H1 (cell line): ENCODE results near the gene SLC7A11. TPM values are rescaled to one million over a fixed set of nuclear protein-coding genes. Genes with fewer than 3 reads are reported as not detected.

Experiments
- CTCF ChIA-PET: fragments of 300-600 bp; sonication (Branson Sonifier 250); formaldehyde crosslinking; loops from one replicate; lab custom pipeline; 2021; ENCODE audit not compliant: partially characterized antibody; lab: Charles Lee
- POLR2A ChIA-PET: fragments of 300-600 bp; sonication (Branson Sonifier 250); formaldehyde crosslinking; loops from one replicate; lab custom pipeline; 2021; ENCODE audit warnings: inconsistent platforms; ENCODE audit not compliant: partially characterized antibody; lab: Charles Lee
- DNase-seq, 2 experiments: peaks; one replicate each; pipeline versions ENCODE4 v3.0.0 to v3.0.0-alpha.2; 2010 to 2022; ENCODE audit warnings: low spot score in 2 of 2, low read depth in 1 of 2, mixed read lengths in 1 of 2
- FAIRE-seq: peaks from 2 replicates; lab custom pipeline; 2011; peaks lifted over from hg19 to GRCh38; lab: Jason Lieb, UNC
- H2AFZ ChIP-seq: 2 replicates; pipeline ENCODE4 v1.8.1; 2012; ENCODE audit warnings: low read length, inconsistent platforms
- H2AK5ac ChIP-seq: 2 replicates; pipeline ENCODE4 v1.6.1; 2013; ENCODE audit warnings: low read depth, low read length
- H2BK120ac ChIP-seq: replicated peaks from 2 replicates; pipeline ENCODE3; 2013; ENCODE audit warnings: low read depth, low read length, inconsistent platforms
- H2BK12ac ChIP-seq: 2 replicates; pipeline ENCODE4 v1.6.1; 2013; ENCODE audit warnings: low read depth, low read length
- H2BK15ac ChIP-seq: 2 replicates; pipeline ENCODE4 v1.6.1; 2013; ENCODE audit warnings: low read length
- H2BK20ac ChIP-seq: 2 replicates; pipeline ENCODE4 v1.6.1; 2013; ENCODE audit warnings: low read length
- H2BK5ac ChIP-seq: 2 replicates; pipeline ENCODE4 v1.6.1; 2013; ENCODE audit warnings: low read depth, low read length
- H3K14ac ChIP-seq: 2 replicates; pipeline ENCODE4 v1.6.1; 2013; ENCODE audit warnings: inconsistent platforms; ENCODE audit not compliant: insufficient read length
- H3K18ac ChIP-seq: 2 replicates; pipeline ENCODE4 v1.6.1; 2013; ENCODE audit warnings: low read length; ENCODE audit errors: extremely low read depth
- H3K23ac ChIP-seq: 2 replicates; pipeline ENCODE4 v1.6.1; 2013; ENCODE audit warnings: inconsistent platforms; ENCODE audit not compliant: insufficient read length
- H3K23me2 ChIP-seq: 2 replicates; pipeline ENCODE4 v1.6.1; 2013; ENCODE audit warnings: low read depth, low read length
- H3K27ac ChIP-seq: 2 replicates; pipeline ENCODE4 v1.6.1; 2011; ENCODE audit warnings: low read depth, low read length, inconsistent platforms
- H3K27me3 ChIP-seq, 4 experiments: replicated peaks in 1 of 4; 1 replicate in 1 of 4; 2 replicates in 3 of 4; pipeline versions ENCODE4 v1.6.1 to v1.8.1; 2011 to 2013; ENCODE audit warnings: low read length in 3 of 4, mild to moderate bottlenecking in 3 of 4, inconsistent platforms in 2 of 4, mixed read lengths in 2 of 4, moderate library complexity in 1 of 4; ENCODE audit not compliant: control insufficient read depth in 3 of 4, insufficient read depth in 3 of 4; ENCODE audit errors: extremely low read depth in 1 of 4
- H3K36me3 ChIP-seq, 4 experiments: 2 replicates each; pipeline versions ENCODE4 v1.6.1 to v1.8.1; 2011 to 2013; ENCODE audit warnings: mild to moderate bottlenecking in 4 of 4, low read length in 3 of 4, moderate library complexity in 2 of 4, control low read depth in 1 of 4, inconsistent platforms in 1 of 4; ENCODE audit not compliant: insufficient read depth in 4 of 4, control insufficient read depth in 2 of 4
- H3K4ac ChIP-seq: replicated peaks from 2 replicates; pipeline ENCODE3; 2013; ENCODE audit warnings: low read length, low read depth, mixed read lengths, inconsistent platforms; ENCODE audit not compliant: insufficient read length
- H3K4me1 ChIP-seq, 4 experiments: replicated peaks in 1 of 4; 1 replicate in 1 of 4; 2 replicates in 3 of 4; pipeline versions ENCODE4 v1.6.1 to v1.8.1; 2011 to 2013; ENCODE audit warnings: low read length in 3 of 4, inconsistent platforms in 2 of 4, mixed read lengths in 1 of 4; ENCODE audit not compliant: insufficient read depth in 4 of 4, control insufficient read depth in 3 of 4
- H3K4me2 ChIP-seq, 2 experiments: 2 replicates each; pipeline versions ENCODE4 v1.6.1 to v1.8.1; 2011 to 2013; ENCODE audit warnings: low read depth in 2 of 2, low read length in 2 of 2, control low read depth in 1 of 2, inconsistent platforms in 1 of 2, mild to moderate bottlenecking in 1 of 2; ENCODE audit not compliant: insufficient read depth in 1 of 2
- H3K4me3 ChIP-seq, 4 experiments: fragments of 200-600, 300-600 bp in 1 of 4; sonication (generic), shearing (Covaris generic), sonication (Bioruptor Twin) in 1 of 4; 2 replicates each; pipeline versions ENCODE4 v1.5.1 to v1.8.1; 2011 to 2016; ENCODE audit warnings: low read length in 4 of 4, low read depth in 3 of 4, control low read depth in 2 of 4, inconsistent platforms in 2 of 4, mild to moderate bottlenecking in 2 of 4, mixed read lengths in 1 of 4, moderate library complexity in 1 of 4; ENCODE audit not compliant: insufficient read depth in 2 of 4; ENCODE audit errors: extremely low read depth in 1 of 4
- H3K56ac ChIP-seq: replicated peaks from 2 replicates; pipeline ENCODE3; 2013; ENCODE audit warnings: low read depth, mild to moderate bottlenecking, mixed read lengths, low read length, inconsistent platforms; ENCODE audit not compliant: insufficient read length
- H3K79me1 ChIP-seq: 2 replicates; pipeline ENCODE4 v1.6.1; 2013; ENCODE audit warnings: low read depth, low read length, control low read depth
- H3K79me2 ChIP-seq, 2 experiments: 2 replicates each; pipeline versions ENCODE4 v1.6.1 to v1.8.1; 2012 to 2013; ENCODE audit warnings: low read length in 2 of 2, mild to moderate bottlenecking in 2 of 2, inconsistent platforms in 1 of 2; ENCODE audit not compliant: insufficient read depth in 2 of 2, control insufficient read depth in 1 of 2
- H3K9ac ChIP-seq, 4 experiments: replicated peaks in 1 of 4; 1 replicate in 1 of 4; 2 replicates in 3 of 4; pipeline versions ENCODE4 v1.6.1 to v1.8.1; 2011 to 2013; ENCODE audit warnings: low read depth in 3 of 4, low read length in 3 of 4, control low read depth in 2 of 4, mild to moderate bottlenecking in 2 of 4, moderate library complexity in 2 of 4, inconsistent platforms in 1 of 4; ENCODE audit errors: extremely low read depth in 1 of 4
- H3K9me3 ChIP-seq, 2 experiments: 2 replicates each; pipeline versions ENCODE4 v1.6.1 to v1.8.1; 2012 to 2013; ENCODE audit warnings: mild to moderate bottlenecking in 2 of 2, moderate library complexity in 2 of 2, control low read depth in 1 of 2, inconsistent platforms in 1 of 2, low read depth in 1 of 2, low read length in 1 of 2, mixed read lengths in 1 of 2; ENCODE audit not compliant: insufficient read depth in 2 of 2
- H4K20me1 ChIP-seq, 2 experiments: replicated peaks in 1 of 2; 2 replicates each; pipeline versions ENCODE3 to v1.8.1; 2011 to 2013; ENCODE audit warnings: inconsistent platforms in 2 of 2, low read length in 2 of 2, mild to moderate bottlenecking in 1 of 2; ENCODE audit not compliant: insufficient read depth in 2 of 2, control insufficient read depth in 1 of 2
- H4K5ac ChIP-seq: 2 replicates; pipeline ENCODE4 v1.6.1; 2013; ENCODE audit warnings: low read length, low read depth, mixed read lengths, inconsistent platforms; ENCODE audit not compliant: insufficient read length
- H4K8ac ChIP-seq: 2 replicates; pipeline ENCODE4 v1.8.0; 2013; ENCODE audit warnings: mild to moderate bottlenecking, moderate library complexity, low read length, inconsistent platforms; ENCODE audit not compliant: insufficient read depth; ENCODE audit errors: extremely low read depth
- H4K91ac ChIP-seq: replicated peaks from 2 replicates; pipeline ENCODE3; 2013; ENCODE audit warnings: low read length, mixed read lengths, inconsistent platforms; ENCODE audit not compliant: insufficient read length
- CHD1 ChIP-seq: IDR thresholded peaks from 2 replicates; pipeline ENCODE4 v1.6.1; 2012; ENCODE audit warnings: low read depth, low read length, improper control_type of control experiment
- CREB1 ChIP-seq: IDR thresholded peaks from 2 replicates; pipeline ENCODE4 v1.6.1; 2012; ENCODE audit warnings: inconsistent platforms
- KDM4A ChIP-seq: IDR thresholded peaks from one replicate; pipeline ENCODE4 v1.7.1; 2012; ENCODE audit warnings: low read depth, mild to moderate bottlenecking, moderate library complexity, low read length, inconsistent platforms; ENCODE audit not compliant: severe bottlenecking
- PHF8 ChIP-seq: fragments of 200-600 bp; sonication (generic); conservative IDR thresholded peaks from 2 replicates; pipeline ENCODE4 v1.7.1; 2012; ENCODE audit warnings: low read depth, mild to moderate bottlenecking, inconsistent platforms, low read length, moderate library complexity
- POLR2AphosphoS5 ChIP-seq: IDR thresholded peaks from 2 replicates; pipeline ENCODE4 v1.6.1; 2011; ENCODE audit warnings: low read depth, low read length
- RAD21 ChIP-seq, 2 experiments: IDR thresholded peaks in 1 of 2; conservative IDR thresholded peaks in 1 of 2; 2 replicates each; pipeline ENCODE4 v1.6.1; 2011; ENCODE audit warnings: low read depth in 2 of 2, low read length in 2 of 2, improper control_type of control experiment in 1 of 2, inconsistent platforms in 1 of 2, mild to moderate bottlenecking in 1 of 2, moderate library complexity in 1 of 2
- SP2 ChIP-seq: IDR thresholded peaks from 2 replicates; pipeline ENCODE4 v1.6.1; 2012; ENCODE audit warnings: mild to moderate bottlenecking, low read length, inconsistent platforms
- WGBS, 2 experiments: shearing (Covaris generic) in 1 of 2; methylation state at CpG; one replicate each; pipeline versions ENCODE4 v1.1.6 to v1.1.7; 2013 to 2015; ENCODE audit warnings: low lambda C conversion rate in 2 of 2, mixed read lengths in 2 of 2, inconsistent platforms in 1 of 2, low coverage in 1 of 2, missing lambda C conversion rate in 1 of 2; ENCODE audit not compliant: insufficient replicate concordance in 2 of 2, insufficient coverage in 1 of 2, insufficient read length in 1 of 2; ENCODE audit errors: extremely low coverage in 1 of 2, missing lambda C conversion rate in 1 of 2; 5-methylcytosine and 5-hydroxymethylcytosine counted together
- polyA plus RNA-seq, 7 experiments: library from polyadenylated mRNA; depleted of rRNA in 3 of 7; stranded (reverse) in 5 of 7; unstranded in 2 of 7; fragments of >200 nt in 5 of 7; fragments of 200-250 nt in 2 of 7; gene quantifications; 1 replicate in 5 of 7; 2 replicates in 1 of 7; 4 replicates in 1 of 7; pipeline versions ENCODE4 v1.2.1 to v1.2.3, GENCODE V29; 2011 to 2013; ENCODE audit warnings: missing spikeins in 2 of 7, mixed read lengths in 2 of 7
- total RNA-seq: library from RNA; stranded (reverse); fragmentation: NEBNext Ultra II Directional; extraction: Animal tissue kit (Norgen Biotek cat#: 25700); gene quantifications from 2 replicates; pipeline ENCODE4 v1.2.1, GENCODE V29; 2021

The SLC7A11 gene
- total and polyA plus RNA-seq, 2 of the 8 experiments (the other 6 are each of a cell fraction or from before 2014, with no cell fraction given), result 6.6 to 17.0 TPM

DNA sequence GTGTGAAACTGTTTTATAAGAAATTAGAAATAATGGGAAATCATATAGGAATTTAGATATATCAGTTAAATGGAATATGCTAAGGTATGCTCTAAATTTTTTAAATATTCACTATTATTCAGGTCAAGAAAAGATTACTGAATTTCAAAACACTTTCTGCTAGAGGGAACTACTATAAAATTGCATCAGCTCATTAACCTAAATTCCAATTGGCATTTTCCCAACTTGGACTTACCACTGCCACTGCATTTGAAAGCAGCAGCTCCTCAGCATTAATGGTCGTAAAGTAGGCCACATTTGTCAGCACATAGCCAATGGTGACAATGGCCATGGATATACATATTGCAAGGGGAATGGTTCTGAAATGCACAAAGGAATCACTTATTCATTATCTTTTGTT lies 57.3 kb downstream of the SLC7A11 start:
- H4K91ac ChIP-seq, result no peak overlapping the region
- no peaks in the 10 kb centered on the region for H4K20me1 ChIP-seq
- H3K27ac ChIP-seq, result no peak overlapping the region
- no peak overlapping the region for H2BK120ac ChIP-seq
- peaks cover 0 to 25% (median 4%) of the 10 kb centered on the region in 4 experiments; a peak in 4 of 8 replicates for H3K36me3 ChIP-seq
- DNase-seq (no peak), FAIRE-seq (no peak)
- H3K9ac ChIP-seq, result no peak overlapping the region
- H3K4me2 ChIP-seq, result no peak overlapping the region
- H3K56ac ChIP-seq, result no peak overlapping the region
- no peak overlapping the region for H3K4me3 ChIP-seq
- H3K27me3 ChIP-seq, result no peaks in the 10 kb centered on the region
- H3K9me3 ChIP-seq, result no peaks in the 10 kb centered on the region
- H4K5ac ChIP-seq, result no peak overlapping the region
- no peaks in the 10 kb centered on the region for H3K79me1 ChIP-seq
- TF ChIP-seq CREB1, result no peak
- no peak for TF ChIP-seq RAD21 (IDR thresholded peaks at IDR 0.05 in 1 of 2, conservative IDR thresholded peaks at IDR 0.05 in 1 of 2; ENCODE audit: low read depth in 2 of 2, low read length in 2 of 2)
- TF ChIP-seq KDM4A, result no peak
- no peak for TF ChIP-seq POLR2AphosphoS5
- TF ChIP-seq SP2, result no peak
- TF ChIP-seq PHF8, result no peak
- no peak for TF ChIP-seq CHD1
- H3K14ac ChIP-seq, result no peak overlapping the region
- no peak overlapping the region for H2AK5ac ChIP-seq
- H4K8ac ChIP-seq, result no peak overlapping the region
- H2BK20ac ChIP-seq, result no peak overlapping the region
- H3K23ac ChIP-seq, result no peak overlapping the region
- no peak overlapping the region for H2BK5ac ChIP-seq
- no peaks in the 10 kb centered on the region for H3K79me2 ChIP-seq
- H2AFZ ChIP-seq, result no peak overlapping the region
- no peak overlapping the region for H3K18ac ChIP-seq
- no peak overlapping the region for H2BK12ac ChIP-seq
- H3K4ac ChIP-seq, result no peak overlapping the region
- no peaks in the 10 kb centered on the region for H3K23me2 ChIP-seq
- H3K4me1 ChIP-seq, result peaks cover 0 to 7% (median 5%) of the 10 kb centered on the region in 4 experiments; a peak in 2 of 7 replicates
- WGBS, 2 experiments, result 95% methylated on average over 1 of the region's 1 CpG; no CpG with 5 or more reads in 1 of the 2 experiments
- H2BK15ac ChIP-seq, result no peak overlapping the region
- CTCF ChIA-PET, result interaction anchor here (0.6 to 8.0 kb wide), 14 partner anchors 8 to 759 kb away, joined by 3 to 82 read pairs (median 4); no protein-coding TSS in a partner anchor
- POLR2A ChIA-PET, result no interaction called here
